Immature natural killer cell (primary cell): ENCODE results near the gene NAA15. TPM values are rescaled to one million over a fixed set of nuclear protein-coding genes. Genes with fewer than 3 reads are reported as not detected.
"Not testable (repeated sequence)": the region's sequence is repeated elsewhere in the genome, so short reads cannot be mapped to it uniquely, and the experiment has no call there.

Experiments
- DNase-seq, 3 donors: peaks; one replicate each; pipeline ENCODE4 v3.0.0; 2022; ENCODE audit warnings: mixed read lengths in 1 of 3
- H3K27ac Mint-ChIP-seq, 6 donors: one replicate each; pipeline ENCODE4 v1.8.0; 2020; ENCODE audit warnings: mixed read lengths in 6 of 6, mild to moderate bottlenecking in 5 of 6, inconsistent platforms in 4 of 6, moderate library complexity in 3 of 6
- H3K27me3 Mint-ChIP-seq, 3 donors: one replicate each; pipeline ENCODE4 v1.8.0; 2020 to 2021; ENCODE audit warnings: low read depth in 3 of 3, mild to moderate bottlenecking in 3 of 3, mixed read lengths in 3 of 3, moderate library complexity in 3 of 3, inconsistent platforms in 1 of 3
- H3K36me3 Mint-ChIP-seq, 3 donors: one replicate each; pipeline ENCODE4 v1.8.0; 2020; ENCODE audit warnings: mixed read lengths in 3 of 3, inconsistent platforms in 2 of 3, mild to moderate bottlenecking in 2 of 3
- H3K4me1 Mint-ChIP-seq, 2 donors: one replicate each; pipeline ENCODE4 v1.8.0; 2020; ENCODE audit warnings: inconsistent platforms in 2 of 2, mild to moderate bottlenecking in 2 of 2, mixed read lengths in 2 of 2, moderate library complexity in 1 of 2
- H3K4me3 Mint-ChIP-seq, 5 donors: one replicate each; pipeline ENCODE4 v1.8.0; 2020; ENCODE audit warnings: mild to moderate bottlenecking in 5 of 5, mixed read lengths in 5 of 5, inconsistent platforms in 3 of 5, moderate library complexity in 3 of 5
- H3K9me3 Mint-ChIP-seq, 6 donors: one replicate each; pipeline ENCODE4 v1.8.0; 2020; ENCODE audit warnings: mild to moderate bottlenecking in 6 of 6, mixed read lengths in 6 of 6, inconsistent platforms in 4 of 6, moderate library complexity in 3 of 6
- polyA plus RNA-seq, 3 donors: library from polyadenylated mRNA; unstranded; fragments of 300-500 nt; fragmentation: Illumina TruSeq; gene quantifications; one replicate each; pipeline ENCODE4 v1.2.3, GENCODE V29; 2021

NAA15 gene
- polyA plus RNA-seq = 10 to 100 TPM; 19.6 to 33.9 (median 22.1) TPM

DNA sequence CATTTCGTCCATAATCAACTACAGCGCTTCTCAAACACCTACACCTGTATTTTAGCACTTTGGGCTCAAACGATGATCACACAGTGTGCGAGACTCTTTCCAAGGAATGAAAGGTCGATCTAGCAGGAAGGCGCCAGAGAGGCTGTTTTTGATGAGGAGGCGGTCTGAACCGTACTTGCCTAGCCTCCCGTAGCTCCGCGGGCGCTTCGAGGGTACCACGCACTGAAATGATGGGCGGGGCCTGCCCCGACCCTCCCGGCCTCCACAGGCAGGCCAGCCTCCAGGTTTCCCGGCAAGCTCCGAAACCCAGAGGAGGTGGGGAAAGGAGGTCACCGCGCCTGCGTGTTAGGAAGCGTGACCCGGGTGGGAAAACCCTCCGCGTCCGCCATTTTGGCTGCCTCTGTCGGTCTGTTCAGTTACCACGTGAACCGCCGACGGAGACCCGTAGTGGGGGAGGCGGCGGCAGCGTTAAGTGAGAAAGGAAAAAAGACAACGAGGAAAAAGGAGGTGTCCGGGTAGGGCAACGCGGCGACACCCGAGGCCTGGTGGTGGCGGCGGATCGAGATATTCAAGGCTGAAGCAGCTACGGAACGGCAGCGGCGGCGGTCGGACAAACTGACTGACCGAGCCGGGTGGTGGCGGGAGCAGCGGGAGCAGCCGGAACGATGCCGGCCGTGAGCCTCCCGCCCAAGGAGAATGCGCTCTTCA, at the start of gene NAA15:
NAA15 (plus strand) TSS at position 393 of the 708 bp plus-strand sequence; CDS start at position 666, 273 bp downstream.
- Mint-ChIP-seq H3K9me3 (peaks cover 0 to 2% (median 0%) of the 10 kb centered on the region in 6 donors), H3K4me3 (peak within 1 kb of the TSS; percentile 99 to 100 (median 99)), H3K27ac (peak within 1 kb of the TSS; percentile 98 to 100 (median 99)), H3K4me1 (peaks cover 56 to 69% of the 10 kb centered on the region in 2 donors), H3K27me3 (peaks cover 12 to 17% (median 13%) of the 10 kb centered on the region in 3 donors), H3K36me3 (peaks cover 3 to 4% (median 3%) of the 10 kb centered on the region in 3 donors)
- peak; percentile 96 to 97 (median 97) for DNase-seq

DNA sequence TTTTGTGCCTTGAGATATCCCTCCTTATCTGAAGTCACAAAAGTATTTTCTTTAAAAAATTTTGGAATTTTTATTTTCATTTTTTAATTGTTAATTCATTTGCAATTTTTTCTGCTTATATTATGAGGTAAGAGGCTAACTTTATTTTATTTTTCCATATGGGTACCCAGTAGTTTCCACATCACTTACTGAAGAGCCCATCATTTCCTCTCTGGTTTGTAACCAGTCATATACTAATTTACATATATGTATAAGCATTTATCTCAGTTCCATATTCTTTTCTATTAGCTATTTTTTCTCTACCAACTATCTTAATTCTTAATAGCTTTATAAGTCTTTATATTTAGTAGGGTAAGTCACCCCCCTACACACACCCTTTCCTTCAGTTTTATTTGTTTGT, 48.3 kb upstream of the NAA15 start:
- no peaks in the 10 kb centered on the region for H3K4me1 Mint-ChIP-seq
- H3K27ac Mint-ChIP-seq = no peak overlapping the region
- H3K36me3 Mint-ChIP-seq = peaks cover 0 to 3% (median 0%) of the 10 kb centered on the region in 3 donors
- peaks cover 0 to 2% (median 0%) of the 10 kb centered on the region in 3 donors for H3K27me3 Mint-ChIP-seq
- H3K4me3 Mint-ChIP-seq = no peak overlapping the region
- no peaks in the 10 kb centered on the region for H3K9me3 Mint-ChIP-seq
- DNase-seq = no peak

DNA sequence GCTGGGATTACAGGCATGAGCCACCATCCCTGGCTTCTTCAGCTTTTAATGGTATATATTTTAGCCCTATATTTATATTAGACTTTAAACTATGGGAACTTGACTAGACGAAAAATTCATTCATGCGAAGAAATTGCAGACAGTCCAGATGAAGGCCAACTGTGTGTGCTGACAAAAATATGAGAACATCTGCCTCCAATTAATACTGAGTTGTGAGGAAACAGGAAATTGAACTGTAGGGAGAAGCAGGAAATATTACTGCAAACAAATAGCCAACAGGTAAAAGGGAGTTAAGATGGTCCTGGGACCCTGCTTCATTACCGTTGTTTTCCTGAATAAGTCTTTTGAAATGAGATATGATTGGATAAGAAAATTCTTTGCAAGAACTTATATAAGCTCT, 47.6 kb upstream of the NAA15 start:
- H3K9me3 Mint-ChIP-seq = no peaks in the 10 kb centered on the region
- H3K4me1 Mint-ChIP-seq = no peaks in the 10 kb centered on the region
- H3K27ac Mint-ChIP-seq = no peak overlapping the region
- no peak for DNase-seq
- H3K27me3 Mint-ChIP-seq = peaks cover 0 to 2% (median 0%) of the 10 kb centered on the region in 3 donors
- H3K4me3 Mint-ChIP-seq = no peak overlapping the region
- peaks cover 0 to 2% (median 0%) of the 10 kb centered on the region in 3 donors for H3K36me3 Mint-ChIP-seq

DNA sequence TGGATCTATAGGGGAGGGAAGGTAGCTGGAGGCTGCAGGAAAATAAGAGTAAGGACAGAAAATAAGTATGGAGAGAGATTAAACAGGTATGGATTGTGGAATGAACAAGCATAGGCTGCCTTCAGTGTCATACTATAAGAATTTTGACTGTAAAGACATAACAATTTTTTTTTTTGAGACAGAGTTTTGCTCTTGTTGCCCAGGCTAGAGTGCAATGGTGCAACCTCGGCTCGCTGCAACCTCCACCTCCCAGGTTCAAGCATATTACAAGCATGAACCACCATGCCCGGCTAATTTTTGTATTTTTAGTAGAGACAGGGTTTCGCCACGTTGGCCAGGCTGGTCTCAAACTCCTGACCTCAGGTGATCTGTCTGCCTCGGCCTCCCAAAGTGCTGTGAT, 45.7 kb upstream of the NAA15 start:
- H3K4me1 Mint-ChIP-seq, H3K36me3 Mint-ChIP-seq, H3K4me3 Mint-ChIP-seq, H3K27ac Mint-ChIP-seq, H3K9me3 Mint-ChIP-seq, DNase-seq, H3K27me3 Mint-ChIP-seq: not testable (repeated sequence)

DNA sequence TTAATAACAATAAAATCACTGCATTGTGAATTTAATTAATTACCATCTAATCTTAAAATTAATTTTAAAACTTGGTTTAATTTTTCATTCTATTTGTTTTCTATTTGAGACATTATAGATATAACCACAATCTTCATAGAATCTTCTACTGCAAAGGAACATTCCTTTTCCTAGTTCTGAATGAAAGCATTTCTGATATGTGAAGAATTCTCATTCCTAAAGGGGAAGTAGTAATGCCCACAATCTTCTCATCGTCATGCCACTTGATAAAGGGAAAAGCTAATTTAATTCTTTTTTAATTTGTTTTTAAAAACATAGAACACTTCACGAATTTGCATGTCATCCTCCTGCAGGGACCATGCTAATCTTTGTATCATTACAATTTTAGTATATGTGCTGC, 45.0 kb upstream of the NAA15 start:
- no peaks in the 10 kb centered on the region for H3K36me3 Mint-ChIP-seq
- peaks cover 0 to 4% (median 2%) of the 10 kb centered on the region in 3 donors for H3K27me3 Mint-ChIP-seq
- no peaks in the 10 kb centered on the region for H3K9me3 Mint-ChIP-seq
- no peaks in the 10 kb centered on the region for H3K4me1 Mint-ChIP-seq
- no peak for DNase-seq
- no peak overlapping the region for H3K4me3 Mint-ChIP-seq
- H3K27ac Mint-ChIP-seq = no peak overlapping the region

DNA sequence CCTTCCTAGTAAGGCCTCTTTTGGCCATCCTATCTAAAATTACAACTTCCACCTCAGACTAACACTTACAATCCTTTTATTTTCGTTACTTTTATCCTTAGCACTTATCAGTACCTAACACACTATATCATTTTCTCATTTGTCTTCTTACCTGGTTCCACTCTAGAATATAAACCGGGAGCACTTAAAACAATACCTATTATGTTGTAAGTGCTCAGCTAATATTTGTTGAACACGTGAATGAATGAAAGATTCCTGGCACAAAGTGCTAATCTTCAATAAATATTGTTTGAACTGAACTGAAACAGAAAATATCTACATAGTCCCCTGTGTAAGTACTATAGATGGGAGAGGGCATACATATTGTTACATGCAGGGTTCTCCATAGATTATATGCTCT, 35.7 kb upstream of the NAA15 start:
- H3K36me3 Mint-ChIP-seq = no peaks in the 10 kb centered on the region
- H3K4me3 Mint-ChIP-seq = peak overlapping the region in 3 of 5 donors; percentile 8 to 86 (median 85)
- H3K27ac Mint-ChIP-seq = peak overlapping the region; percentile 41 to 88 (median 75)
- H3K9me3 Mint-ChIP-seq = no peaks in the 10 kb centered on the region
- peaks cover 0 to 6% (median 2%) of the 10 kb centered on the region in 3 donors for H3K27me3 Mint-ChIP-seq
- H3K4me1 Mint-ChIP-seq = peaks cover 19 to 22% of the 10 kb centered on the region in 2 donors
- DNase-seq = no peak

DNA sequence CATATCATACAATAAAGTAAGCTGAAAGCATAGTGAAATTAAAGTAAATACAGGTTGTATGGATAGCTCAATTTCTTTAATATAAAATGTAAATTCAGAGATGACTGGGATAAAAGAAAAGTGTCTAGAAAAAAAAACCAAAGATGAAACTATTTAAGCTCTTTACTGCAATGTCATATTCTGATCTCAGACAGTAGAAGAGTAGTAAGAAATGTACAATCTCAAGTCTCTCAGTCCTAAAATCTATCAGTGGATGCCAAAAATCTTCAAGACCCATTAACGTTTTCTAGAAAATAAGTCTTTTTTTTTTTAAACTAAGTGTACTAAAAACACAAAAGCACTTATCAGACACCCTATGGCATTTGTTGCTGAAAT, 35.1 kb upstream of the NAA15 start:
- no peaks in the 10 kb centered on the region for H3K9me3 Mint-ChIP-seq
- H3K27ac Mint-ChIP-seq = peak overlapping the region; percentile 86 to 94 (median 89)
- peak overlapping the region; percentile 83 to 92 (median 85) for H3K4me3 Mint-ChIP-seq
- no peak for DNase-seq
- H3K4me1 Mint-ChIP-seq = peaks cover 19 to 22% of the 10 kb centered on the region in 2 donors
- H3K36me3 Mint-ChIP-seq = no peaks in the 10 kb centered on the region
- peaks cover 0 to 6% (median 2%) of the 10 kb centered on the region in 3 donors for H3K27me3 Mint-ChIP-seq

DNA sequence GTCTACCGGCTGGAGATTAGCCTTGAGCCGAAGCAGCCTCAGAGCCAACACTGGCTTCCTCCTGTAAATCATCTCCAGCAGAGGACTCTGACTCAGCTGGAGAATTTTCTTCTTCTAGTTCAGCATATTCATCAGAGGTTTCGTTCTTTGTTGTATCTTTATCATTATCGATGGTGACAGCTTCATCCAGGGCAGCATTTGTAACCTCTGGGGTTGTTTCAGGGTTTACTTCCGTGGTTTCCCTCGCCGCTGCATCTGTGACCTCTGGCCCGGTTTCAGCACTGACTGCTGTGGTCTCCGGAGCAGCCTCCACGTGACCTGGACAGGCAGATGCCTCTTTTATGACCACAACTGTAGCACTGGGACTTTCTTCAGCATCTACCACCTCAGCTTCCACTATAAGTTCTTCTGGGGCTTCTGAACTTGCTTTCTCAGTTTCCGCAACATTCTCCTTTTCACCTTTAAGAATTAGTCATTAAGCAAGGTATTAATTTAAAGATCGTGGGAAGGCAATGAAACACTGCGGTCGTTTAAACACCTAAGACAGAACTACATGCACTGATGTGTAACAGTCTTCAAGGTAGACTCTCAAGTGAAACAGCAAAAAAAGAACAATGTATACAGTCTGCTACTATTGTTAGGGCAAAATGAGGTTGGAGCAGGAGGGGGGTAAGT, 34.6 kb upstream of the NAA15 start:
- H3K4me1 Mint-ChIP-seq = peaks cover 19 to 22% of the 10 kb centered on the region in 2 donors
- peak overlapping the region; percentile 83 to 92 (median 85) for H3K4me3 Mint-ChIP-seq
- peaks cover 0 to 6% (median 2%) of the 10 kb centered on the region in 3 donors for H3K27me3 Mint-ChIP-seq
- DNase-seq = peak; percentile 80 to 82 (median 80)
- no peaks in the 10 kb centered on the region for H3K9me3 Mint-ChIP-seq
- H3K27ac Mint-ChIP-seq = peak overlapping the region; percentile 86 to 94 (median 89)
- no peaks in the 10 kb centered on the region for H3K36me3 Mint-ChIP-seq

DNA sequence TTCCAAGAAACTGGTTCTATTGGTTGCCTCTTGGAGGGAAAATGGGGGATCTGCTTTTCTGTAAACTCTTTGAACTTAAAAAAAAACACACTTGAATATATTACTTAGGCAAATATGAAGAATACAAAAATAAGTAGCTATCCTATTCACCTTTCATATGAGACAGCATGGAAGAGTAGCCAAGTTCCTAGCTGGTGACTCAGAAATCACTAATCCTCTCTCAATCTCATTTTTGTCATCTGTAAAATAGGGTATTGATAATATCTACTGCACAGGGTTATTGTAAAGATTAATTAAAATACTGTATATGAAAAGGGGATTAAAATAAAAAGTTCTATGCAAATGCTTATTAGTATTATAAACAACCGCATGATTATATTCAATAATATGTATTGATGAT, 34.0 kb upstream of the NAA15 start:
- H3K27ac Mint-ChIP-seq = peak overlapping the region; percentile 86 to 94 (median 89)
- no peaks in the 10 kb centered on the region for H3K9me3 Mint-ChIP-seq
- no peaks in the 10 kb centered on the region for H3K36me3 Mint-ChIP-seq
- H3K27me3 Mint-ChIP-seq = peaks cover 0 to 6% (median 2%) of the 10 kb centered on the region in 3 donors
- peaks cover 19 to 22% of the 10 kb centered on the region in 2 donors for H3K4me1 Mint-ChIP-seq
- H3K4me3 Mint-ChIP-seq = peak overlapping the region; percentile 83 to 92 (median 85)
- DNase-seq = no peak

DNA sequence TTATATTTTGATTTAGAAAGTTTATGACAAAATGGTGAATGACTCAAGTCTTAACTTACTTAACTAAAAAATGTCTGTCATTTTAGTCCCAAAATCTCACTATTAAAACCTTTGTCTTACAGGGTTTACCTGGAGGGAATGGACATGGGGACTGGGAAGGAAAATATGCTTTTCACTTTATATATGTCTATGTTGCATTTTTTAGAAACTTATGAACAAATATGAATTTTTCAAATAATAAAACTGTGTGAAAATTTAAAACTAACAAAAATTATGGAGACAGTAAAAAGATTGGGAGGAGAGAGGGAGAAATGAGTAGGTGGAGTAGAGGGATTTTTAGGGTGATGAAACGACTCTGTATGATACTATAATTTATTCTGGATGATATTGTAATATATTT, 27.5 kb upstream of the NAA15 start:
- Mint-ChIP-seq H3K27me3 (peaks cover 2 to 19% (median 13%) of the 10 kb centered on the region in 3 donors), H3K4me3 (no peak overlapping the region), H3K9me3 (no peaks in the 10 kb centered on the region), H3K27ac (no peak overlapping the region), H3K36me3 (no peaks in the 10 kb centered on the region), H3K4me1 (peaks cover 5 to 6% of the 10 kb centered on the region in 2 donors)
- no peak for DNase-seq

DNA sequence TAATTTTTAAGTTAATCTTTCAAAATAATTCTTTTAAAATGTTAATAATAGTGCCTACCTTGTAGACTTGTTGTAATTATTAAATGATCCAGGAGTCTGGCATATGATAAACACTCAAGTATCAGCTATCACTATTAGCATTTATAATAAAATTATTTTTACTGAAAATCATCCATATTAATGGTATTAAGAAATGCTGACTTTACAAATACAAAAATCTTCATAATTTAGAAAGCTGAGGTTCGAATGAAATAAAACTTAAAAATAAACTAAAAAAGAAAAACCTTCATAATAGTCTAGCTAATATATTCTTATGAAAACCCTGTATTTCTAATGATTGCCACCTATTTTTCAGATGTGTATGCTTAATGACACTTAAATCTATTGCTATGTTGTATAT, 26.5 kb upstream of the NAA15 start:
- Mint-ChIP-seq H3K4me3 (no peak overlapping the region), H3K36me3 (no peaks in the 10 kb centered on the region), H3K27me3 (peaks cover 8 to 25% (median 17%) of the 10 kb centered on the region in 3 donors), H3K9me3 (no peaks in the 10 kb centered on the region), H3K4me1 (peaks cover 15 to 16% of the 10 kb centered on the region in 2 donors), H3K27ac (no peak overlapping the region)
- no peak for DNase-seq

DNA sequence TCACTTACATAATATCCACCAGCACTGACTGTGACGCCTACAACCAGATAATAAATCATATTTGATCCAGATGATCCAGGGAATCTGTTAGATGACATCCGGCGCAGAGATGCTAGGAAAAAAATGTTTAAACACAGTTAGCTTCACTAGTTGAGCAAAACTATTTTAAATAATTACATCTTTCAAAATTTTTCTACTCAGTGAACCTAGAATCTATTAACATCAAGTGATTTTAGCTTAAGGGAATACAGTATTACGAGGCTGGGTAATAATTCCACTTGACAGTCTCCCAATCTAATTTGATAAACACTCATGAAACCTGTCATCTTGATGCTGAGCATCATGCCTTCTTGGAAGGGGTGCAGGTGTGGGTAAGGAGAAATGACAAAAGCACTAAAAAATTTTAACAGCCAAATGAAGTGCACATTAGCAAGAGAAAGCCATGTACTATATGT, 26.0 kb upstream of the NAA15 start:
- H3K27me3 Mint-ChIP-seq = peaks cover 8 to 25% (median 19%) of the 10 kb centered on the region in 3 donors
- H3K9me3 Mint-ChIP-seq = no peaks in the 10 kb centered on the region
- H3K27ac Mint-ChIP-seq = no peak overlapping the region
- H3K4me1 Mint-ChIP-seq = peaks cover 20 to 21% of the 10 kb centered on the region in 2 donors
- H3K36me3 Mint-ChIP-seq = no peaks in the 10 kb centered on the region
- H3K4me3 Mint-ChIP-seq = no peak overlapping the region
- DNase-seq = no peak

DNA sequence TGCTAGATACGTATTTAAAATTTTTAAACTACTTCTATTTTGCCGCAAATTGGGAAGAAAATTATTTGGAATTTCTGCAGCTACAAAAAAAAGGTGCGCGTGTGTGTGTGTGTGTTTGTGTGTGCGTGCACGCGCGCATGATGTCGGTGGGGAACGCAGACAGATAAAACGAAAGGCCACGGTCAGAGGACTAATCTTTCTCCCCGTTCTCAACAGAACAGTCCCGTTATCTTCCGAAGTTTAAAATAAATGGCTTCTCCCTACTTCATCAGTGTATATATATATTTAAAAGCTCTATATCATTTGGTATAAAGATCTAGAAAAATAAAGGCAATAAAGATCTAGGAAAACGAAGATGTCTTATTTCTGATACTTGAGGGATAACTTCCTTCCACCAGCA, 22.8 kb upstream of the NAA15 start:
- DNase-seq = no peak
- H3K36me3 Mint-ChIP-seq = no peaks in the 10 kb centered on the region
- peak overlapping the region; percentile 21 to 79 (median 76) for H3K4me3 Mint-ChIP-seq
- H3K4me1 Mint-ChIP-seq = peaks cover 20 to 23% of the 10 kb centered on the region in 2 donors
- H3K27me3 Mint-ChIP-seq = peaks cover 8 to 28% (median 22%) of the 10 kb centered on the region in 3 donors
- no peak overlapping the region for H3K27ac Mint-ChIP-seq
- H3K9me3 Mint-ChIP-seq = no peaks in the 10 kb centered on the region
